ENCODE data around the gene CASQ2. TPM values are rescaled to one million over a fixed set of nuclear protein-coding genes. Genes with fewer than 3 reads are reported as not detected.

The CASQ2 gene
- total and polyA plus RNA-seq, 2 donors = 75.2 to 111 TPM

DNA sequence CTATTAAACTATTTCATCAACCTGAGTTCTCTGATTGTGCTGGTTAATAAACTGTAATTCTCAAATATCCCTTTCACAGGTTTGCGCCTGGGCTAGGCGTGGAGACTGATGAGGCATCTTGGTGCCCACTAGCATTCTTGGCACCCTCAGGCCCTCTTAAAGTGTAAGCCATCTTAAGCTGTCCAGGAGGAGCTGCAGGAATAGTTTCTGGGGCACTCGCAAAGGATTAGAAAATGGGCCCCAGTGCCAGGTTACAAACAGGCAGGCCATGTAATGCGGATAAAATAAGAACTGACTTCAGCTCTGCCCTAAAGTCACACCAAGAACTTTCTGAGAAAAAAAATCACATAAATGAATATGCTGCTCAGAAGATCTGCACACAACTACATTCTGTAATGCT, 1.1 kb downstream of the CASQ2 start:
- no peak overlapping the region for H3K27ac ChIP-seq (ENCODE audit: low read depth)
- H3K36me3 ChIP-seq (ENCODE audit: insufficient read depth) = no peaks in the 10 kb centered on the region
- no peaks in the 10 kb centered on the region for H3K4me1 ChIP-seq (ENCODE audit: insufficient read depth)
- WGBS = 66% methylated on average over 4 of the region's 4 CpGs
- DNase-seq (ENCODE audit: extremely low spot score) = no peak
- H3K4me3 ChIP-seq (ENCODE audit: low read depth, low read length) = no peak overlapping the region

DNA sequence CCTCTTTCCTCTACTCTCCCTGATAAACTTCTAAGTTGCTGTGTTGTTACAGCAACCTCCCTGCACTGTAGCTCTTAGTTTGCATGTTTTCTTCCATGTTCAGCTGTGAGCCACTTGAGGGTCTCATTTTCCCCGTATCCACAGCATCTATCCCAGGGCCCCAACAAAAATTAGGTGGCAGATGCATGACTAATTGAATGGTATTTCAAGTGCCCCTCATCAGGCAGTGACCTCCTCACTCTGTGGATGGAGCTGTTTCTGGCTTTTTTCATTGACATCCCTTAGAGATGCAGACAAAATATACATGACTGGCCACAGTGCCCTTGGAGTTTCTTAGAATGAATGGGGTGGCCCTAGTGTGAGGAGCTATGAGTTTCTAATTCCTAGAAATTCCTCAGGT, 3.4 kb downstream of the CASQ2 start:
- no peak overlapping the region for H3K27ac ChIP-seq (ENCODE audit: low read depth)
- H3K4me1 ChIP-seq (ENCODE audit: insufficient read depth) = no peaks in the 10 kb centered on the region
- 25% methylated on average over 1 of the region's 1 CpG for WGBS
- H3K4me3 ChIP-seq (ENCODE audit: low read depth, low read length) = no peak overlapping the region
- DNase-seq (ENCODE audit: extremely low spot score) = no peak
- no peaks in the 10 kb centered on the region for H3K36me3 ChIP-seq (ENCODE audit: insufficient read depth)

DNA sequence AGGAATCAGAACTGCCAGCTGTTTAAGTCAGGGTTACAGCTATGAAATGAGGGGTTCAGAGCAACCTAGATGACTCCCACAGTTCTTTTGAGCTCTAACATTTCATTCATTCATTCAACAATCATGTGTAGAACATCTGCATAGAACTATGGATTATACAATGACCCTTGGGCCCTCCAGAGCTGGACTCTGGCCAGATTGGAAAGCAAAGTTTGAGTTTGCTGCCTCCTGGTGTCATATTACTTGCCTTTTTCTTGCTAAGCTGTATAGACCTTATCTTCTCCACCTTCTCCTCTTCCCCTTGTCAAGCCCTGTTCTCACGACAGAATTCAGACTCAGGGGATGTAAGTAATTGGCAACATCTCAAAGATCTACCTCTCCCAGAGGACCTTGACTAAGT, 4.0 kb downstream of the CASQ2 start:
- Histone ChIP-seq H3K27ac (ENCODE audit: low read depth) (no peak overlapping the region), H3K4me1 (ENCODE audit: insufficient read depth) (no peaks in the 10 kb centered on the region), H3K4me3 (ENCODE audit: low read depth, low read length) (no peak overlapping the region), H3K36me3 (ENCODE audit: insufficient read depth) (no peaks in the 10 kb centered on the region)
- WGBS = 0% methylated on average over 1 of the region's 1 CpG
- no peak for DNase-seq (ENCODE audit: extremely low spot score)

DNA sequence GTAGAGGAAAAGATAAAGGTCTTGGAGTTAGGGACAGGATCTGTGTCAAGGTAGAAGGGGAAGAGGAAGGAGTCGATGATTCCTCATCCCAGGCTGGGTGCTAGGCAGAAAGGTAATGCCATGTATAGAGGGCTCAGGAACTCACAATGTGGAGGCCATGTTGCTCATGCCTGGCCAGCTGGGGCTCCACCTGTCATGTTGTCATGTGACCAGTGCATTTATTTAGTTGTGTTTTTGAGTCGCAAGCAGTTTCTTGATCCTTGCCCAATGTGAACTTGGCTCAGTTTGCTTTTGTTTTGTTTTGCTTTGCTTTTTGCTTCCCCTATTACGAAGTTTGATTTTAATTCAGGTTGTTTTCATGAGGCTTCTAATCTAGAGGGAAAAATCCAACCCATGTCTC, 5.7 kb downstream of the CASQ2 start:
- WGBS = 89% methylated on average over 3 of the region's 3 CpGs
- Histone ChIP-seq H3K4me3 (ENCODE audit: low read depth, low read length) (no peak overlapping the region), H3K27ac (ENCODE audit: low read depth) (no peak overlapping the region), H3K36me3 (ENCODE audit: insufficient read depth) (no peaks in the 10 kb centered on the region), H3K4me1 (ENCODE audit: insufficient read depth) (no peaks in the 10 kb centered on the region)
- no peak for DNase-seq (ENCODE audit: extremely low spot score)

DNA sequence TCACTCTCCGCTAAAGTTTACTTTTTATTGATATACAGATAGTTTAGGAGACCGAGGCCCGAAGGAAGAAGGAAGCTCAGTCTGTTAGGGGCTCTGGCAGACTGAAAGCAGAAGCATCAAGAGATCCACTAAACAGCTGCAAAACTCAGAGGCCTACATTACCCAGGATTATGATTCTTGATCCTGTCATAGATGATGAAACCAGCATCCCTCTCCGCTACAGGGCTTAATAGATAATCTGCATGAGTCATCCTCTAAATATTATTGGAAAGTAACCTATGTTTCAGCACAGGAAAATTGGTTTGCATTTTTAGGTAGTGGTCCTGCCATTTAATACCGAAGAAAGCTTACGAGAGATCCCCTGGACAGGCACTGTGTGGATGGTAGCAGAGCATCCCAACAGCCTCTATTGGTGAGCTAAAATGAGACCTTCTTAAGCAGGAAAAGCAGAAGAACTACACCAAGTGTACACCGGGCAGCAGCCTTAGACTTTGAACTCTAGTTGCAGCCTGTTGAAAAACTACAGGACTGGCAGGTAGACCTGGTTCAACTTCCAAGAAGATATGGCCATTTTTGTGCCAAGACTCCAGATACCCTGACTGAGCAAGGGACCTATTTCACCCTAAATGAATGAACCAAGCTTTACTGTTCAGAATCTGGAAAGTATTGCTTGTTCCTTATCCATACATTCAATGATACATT, 6.8 kb downstream of the CASQ2 start:
- H3K4me3 ChIP-seq (ENCODE audit: low read depth, low read length) = no peak overlapping the region
- no peak for DNase-seq (ENCODE audit: extremely low spot score)
- no peak overlapping the region for H3K27ac ChIP-seq (ENCODE audit: low read depth)
- H3K4me1 ChIP-seq (ENCODE audit: insufficient read depth) = no peaks in the 10 kb centered on the region
- no peaks in the 10 kb centered on the region for H3K36me3 ChIP-seq (ENCODE audit: insufficient read depth)
- WGBS = 56% methylated on average over 7 of the region's 7 CpGs

DNA sequence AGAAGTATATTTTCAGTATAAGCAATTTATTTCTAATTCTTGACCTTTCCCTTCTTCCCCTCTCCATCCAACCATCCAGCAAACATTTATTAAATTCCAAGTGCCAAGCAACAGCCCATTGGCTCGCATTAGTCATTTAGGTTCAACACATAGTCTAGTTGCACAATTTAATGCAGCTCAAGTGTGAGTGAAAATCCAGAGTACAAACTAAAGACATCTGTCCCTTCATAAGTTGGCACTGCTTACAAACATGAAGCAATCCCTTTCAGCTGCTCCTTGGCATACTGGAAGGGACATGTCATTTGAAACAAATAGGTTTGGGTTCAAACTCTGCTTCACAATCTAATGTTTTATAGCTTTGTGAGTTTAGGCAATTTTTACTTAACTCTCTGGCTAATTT, 10.7 kb downstream of the CASQ2 start:
- WGBS = 42% methylated on average over 1 of the region's 1 CpG
- H3K27ac ChIP-seq (ENCODE audit: low read depth) = no peak overlapping the region
- DNase-seq (ENCODE audit: extremely low spot score) = no peak
- no peaks in the 10 kb centered on the region for H3K36me3 ChIP-seq (ENCODE audit: insufficient read depth)
- H3K4me3 ChIP-seq (ENCODE audit: low read depth, low read length) = no peak overlapping the region
- no peaks in the 10 kb centered on the region for H3K4me1 ChIP-seq (ENCODE audit: insufficient read depth)

DNA sequence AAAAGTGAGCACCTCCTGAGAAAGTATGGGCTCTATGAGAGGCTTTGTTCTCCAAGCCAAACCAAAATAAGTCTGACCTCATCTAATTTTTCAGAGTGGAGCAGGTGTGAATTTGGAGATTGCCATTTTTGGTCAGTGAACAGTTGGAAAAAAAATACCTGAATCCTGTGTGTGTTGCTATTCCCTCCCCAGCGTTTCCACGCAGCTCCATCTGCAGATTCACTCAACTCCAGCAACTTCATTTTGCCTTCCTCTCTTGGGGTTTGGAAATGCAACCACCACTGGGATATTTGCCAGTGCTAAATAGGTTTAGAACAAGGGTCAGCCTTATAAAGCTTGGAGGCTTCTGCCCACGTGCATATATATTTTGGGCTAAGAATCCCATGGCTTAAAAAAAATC, 11.2 kb downstream of the CASQ2 start:
- Histone ChIP-seq H3K36me3 (ENCODE audit: insufficient read depth) (no peaks in the 10 kb centered on the region), H3K27ac (ENCODE audit: low read depth) (no peak overlapping the region), H3K4me3 (ENCODE audit: low read depth, low read length) (no peak overlapping the region), H3K4me1 (ENCODE audit: insufficient read depth) (no peaks in the 10 kb centered on the region)
- DNase-seq (ENCODE audit: extremely low spot score) = no peak
- 47% methylated on average over 3 of the region's 3 CpGs for WGBS

DNA sequence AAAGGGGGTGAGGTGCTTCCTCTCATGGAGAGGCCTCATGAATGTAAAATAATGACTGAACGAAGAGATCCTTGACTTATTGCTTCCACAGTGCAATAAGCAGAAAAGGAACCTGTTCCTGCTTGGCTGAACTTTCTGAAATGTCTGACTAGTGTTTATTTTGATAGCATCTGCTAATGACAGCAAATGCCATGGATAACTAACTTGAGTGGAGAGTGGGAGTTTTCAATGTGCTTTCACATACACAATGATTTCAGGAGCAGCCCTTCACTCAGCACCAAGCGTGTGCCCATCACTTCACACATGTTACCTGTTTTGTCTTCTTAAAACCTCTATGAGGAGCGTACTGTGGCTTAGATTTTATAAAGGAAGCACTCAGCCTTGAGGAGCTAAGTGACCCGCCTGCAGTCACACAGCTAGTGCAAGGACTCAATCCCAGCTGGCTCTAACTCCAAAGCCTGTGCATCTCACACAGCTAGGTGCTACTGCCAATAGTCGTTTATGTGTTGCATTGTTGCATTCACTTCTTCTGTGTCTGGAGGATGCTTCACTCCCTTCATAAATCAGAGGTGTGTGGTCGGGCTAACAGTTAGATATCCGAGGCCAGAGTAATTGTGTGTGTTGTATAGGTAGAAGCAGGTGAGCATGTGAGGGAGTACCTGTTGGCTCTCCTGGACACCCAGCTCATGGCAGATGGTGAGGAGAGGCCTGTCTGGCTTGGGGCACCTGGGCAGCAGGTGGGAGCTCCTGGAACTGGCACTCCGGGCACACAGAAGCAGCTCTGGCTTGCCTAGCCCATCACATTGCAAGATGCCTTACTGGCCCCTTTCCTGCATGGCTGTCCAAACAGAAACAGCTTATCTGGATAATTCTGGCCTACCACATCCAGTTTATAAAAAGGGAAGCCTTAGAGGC, 12.8 kb downstream of the CASQ2 start:
- H3K27ac ChIP-seq (ENCODE audit: low read depth) = no peak overlapping the region
- WGBS = 72% methylated on average over 8 of the region's 8 CpGs

DNA sequence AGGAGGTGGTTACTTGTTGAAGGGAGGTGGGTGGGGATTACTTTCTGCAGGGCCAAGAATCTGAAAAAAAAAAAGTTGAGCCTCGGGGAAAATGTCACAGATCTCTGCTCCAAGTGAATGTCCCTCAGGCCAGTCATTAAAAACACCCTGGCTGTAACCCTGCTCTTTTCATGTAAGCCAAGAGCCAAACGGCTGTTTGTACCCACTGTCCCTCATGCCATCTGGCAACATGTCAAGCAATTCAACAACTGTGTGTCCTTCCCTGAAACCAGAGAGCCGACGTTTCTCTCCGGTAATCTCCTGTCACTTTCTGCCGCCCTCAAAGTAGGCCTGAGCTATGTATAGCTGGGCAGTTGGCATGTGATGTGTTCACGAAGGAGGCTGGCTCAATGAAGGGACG, 14.7 kb downstream of the CASQ2 start:
- Histone ChIP-seq H3K27ac (ENCODE audit: low read depth) (no peak overlapping the region), H3K4me3 (ENCODE audit: low read depth, low read length) (no peak overlapping the region), H3K4me1 (ENCODE audit: insufficient read depth) (no peaks in the 10 kb centered on the region), H3K36me3 (ENCODE audit: insufficient read depth) (no peaks in the 10 kb centered on the region)
- 38% methylated on average over 8 of the region's 8 CpGs for WGBS
- no peak for DNase-seq (ENCODE audit: extremely low spot score)

More for the DNA sequence above, 12.8 kb downstream of the CASQ2 start:
- no peaks in the 10 kb centered on the region for H3K4me1 ChIP-seq (ENCODE audit: insufficient read depth)
- DNase-seq (ENCODE audit: extremely low spot score) = no peak
- no peaks in the 10 kb centered on the region for H3K36me3 ChIP-seq (ENCODE audit: insufficient read depth)
- H3K4me3 ChIP-seq (ENCODE audit: low read depth, low read length) = no peak overlapping the region

DNA sequence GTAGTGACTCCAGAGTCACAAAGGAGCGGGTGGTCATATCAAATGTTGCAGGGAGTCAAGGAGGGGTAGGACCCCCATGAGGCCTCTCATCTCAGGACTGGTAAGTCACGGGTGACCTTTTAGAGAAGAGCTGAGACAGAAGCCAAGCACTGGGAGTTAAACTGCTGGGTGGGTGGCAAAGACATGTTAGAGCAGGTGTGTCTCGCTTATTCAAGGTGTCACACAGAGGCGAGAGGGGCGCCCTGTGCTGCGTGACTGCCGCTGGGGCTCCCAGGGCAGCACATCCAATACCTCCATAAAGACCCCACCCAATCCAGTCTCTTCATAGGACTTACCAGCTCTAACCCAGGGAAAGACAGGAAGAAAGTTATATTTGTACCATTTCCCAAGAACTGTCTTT, 15.2 kb downstream of the CASQ2 start:
- WGBS = 89% methylated on average over 7 of the region's 7 CpGs
- H3K36me3 ChIP-seq (ENCODE audit: insufficient read depth) = no peaks in the 10 kb centered on the region
- no peak for DNase-seq (ENCODE audit: extremely low spot score)
- no peak overlapping the region for H3K27ac ChIP-seq (ENCODE audit: low read depth)
- no peak overlapping the region for H3K4me3 ChIP-seq (ENCODE audit: low read depth, low read length)
- H3K4me1 ChIP-seq (ENCODE audit: insufficient read depth) = no peaks in the 10 kb centered on the region

DNA sequence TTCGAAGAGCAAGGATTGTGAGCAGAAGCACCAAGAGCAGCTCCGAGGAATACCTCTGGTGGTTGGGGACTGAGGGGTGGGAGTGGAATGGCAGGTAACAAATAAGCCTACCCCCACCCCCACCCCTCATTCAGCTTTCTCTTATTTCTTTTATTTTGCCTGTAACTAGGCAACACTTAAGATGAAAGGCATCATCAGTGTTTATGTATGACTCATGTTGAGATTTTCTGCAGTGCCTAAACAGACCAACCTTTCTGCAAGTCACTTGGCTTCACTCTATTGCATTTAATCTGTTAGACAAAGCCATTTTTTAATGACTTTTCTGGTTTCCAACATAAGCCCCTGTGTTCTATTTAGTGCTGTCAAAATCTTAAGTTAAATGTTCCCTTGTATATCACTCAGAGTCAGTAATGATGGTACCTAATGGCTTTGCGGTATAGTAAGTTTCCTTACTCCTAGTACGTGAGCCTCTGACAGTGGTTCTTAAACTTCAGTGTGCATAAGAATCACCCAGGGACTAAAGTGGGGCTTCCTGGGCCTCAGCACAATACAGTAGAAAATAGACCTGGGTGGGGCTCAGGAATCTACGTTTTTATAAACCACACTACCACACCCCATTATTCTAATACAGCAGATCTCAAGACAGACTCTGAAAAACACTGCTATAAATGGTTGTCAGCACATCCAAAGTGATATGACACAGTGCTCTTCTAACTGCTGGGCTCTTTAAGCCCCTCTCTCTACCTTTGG, 19.9 kb downstream of the CASQ2 start:
- H3K4me1 ChIP-seq (ENCODE audit: insufficient read depth) = no peaks in the 10 kb centered on the region
- DNase-seq (ENCODE audit: extremely low spot score) = no peak
- WGBS = 42% methylated on average over 5 of the region's 5 CpGs
- no peak overlapping the region for H3K27ac ChIP-seq (ENCODE audit: low read depth)
- no peak overlapping the region for H3K4me3 ChIP-seq (ENCODE audit: low read depth, low read length)
- H3K36me3 ChIP-seq (ENCODE audit: insufficient read depth) = no peaks in the 10 kb centered on the region

DNA sequence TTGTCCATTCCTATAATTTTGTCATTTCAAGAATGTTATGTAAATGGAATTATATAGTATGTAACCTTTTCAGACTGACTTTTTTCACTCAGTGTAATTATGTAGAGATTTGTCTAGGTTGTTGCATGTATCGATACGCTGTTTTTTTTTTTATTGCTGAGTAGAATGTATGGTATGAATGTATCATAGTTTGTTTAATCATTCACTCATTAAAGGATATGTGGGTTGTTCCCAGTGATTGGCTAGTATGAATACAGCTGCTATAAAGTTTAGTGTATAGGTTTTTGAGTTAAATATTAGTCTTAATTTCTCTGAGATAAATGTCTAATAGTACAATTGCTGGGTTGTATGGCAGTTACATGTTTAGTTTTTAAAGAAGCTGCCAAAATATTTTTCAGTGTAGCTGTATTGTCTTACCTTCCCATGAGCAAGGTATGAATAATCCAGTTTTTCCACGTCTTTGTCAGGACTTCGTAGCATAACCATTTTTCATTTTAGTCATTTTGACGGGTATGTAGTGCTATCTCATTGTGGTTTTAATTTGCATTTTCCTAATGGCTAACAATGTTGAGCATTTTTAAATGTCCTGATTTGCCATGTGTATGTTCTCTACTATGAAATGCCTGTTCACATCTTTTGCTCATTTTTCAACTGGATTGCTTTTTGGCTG, 22.4 kb downstream of the CASQ2 start:
- H3K4me3 ChIP-seq (ENCODE audit: low read depth, low read length) = no peak overlapping the region
- no peak for DNase-seq (ENCODE audit: extremely low spot score)
- no peaks in the 10 kb centered on the region for H3K36me3 ChIP-seq (ENCODE audit: insufficient read depth)
- WGBS = 91% methylated on average over 5 of the region's 5 CpGs
- H3K27ac ChIP-seq (ENCODE audit: low read depth) = no peak overlapping the region
- H3K4me1 ChIP-seq (ENCODE audit: insufficient read depth) = no peaks in the 10 kb centered on the region

DNA sequence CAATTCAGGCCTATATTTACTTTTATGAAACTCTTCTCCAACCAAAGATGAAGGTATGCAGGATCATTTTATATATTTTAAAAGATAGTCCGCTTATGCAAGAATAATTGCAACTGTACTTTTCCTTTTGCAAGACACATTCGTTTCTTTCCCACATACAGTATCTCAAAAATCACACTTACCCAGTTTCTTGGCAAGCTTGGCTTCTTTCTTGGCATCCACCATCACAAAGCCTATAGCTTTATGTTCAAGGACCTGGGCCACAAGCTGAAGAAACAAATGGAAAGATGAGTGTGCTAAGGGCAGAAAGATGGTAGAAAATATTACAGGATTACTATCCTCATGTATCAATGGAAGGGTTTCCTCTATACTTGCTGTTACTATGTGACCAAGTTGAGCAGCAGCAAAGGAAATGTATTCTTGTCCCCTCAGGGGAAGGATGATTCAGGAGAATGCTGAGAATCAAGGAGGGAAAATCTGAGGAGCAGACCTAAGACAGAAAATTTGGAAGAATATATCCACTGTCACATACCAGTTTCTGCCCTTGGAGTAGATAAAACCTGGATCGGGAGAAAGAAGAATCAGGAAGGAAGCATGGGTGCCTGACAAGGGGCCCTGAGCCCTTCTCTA, 23.8 kb downstream of the CASQ2 start:
- Histone ChIP-seq H3K36me3 (ENCODE audit: insufficient read depth) (no peaks in the 10 kb centered on the region), H3K4me1 (ENCODE audit: insufficient read depth) (no peaks in the 10 kb centered on the region), H3K4me3 (ENCODE audit: low read depth, low read length) (no peak overlapping the region), H3K27ac (ENCODE audit: low read depth) (no peak overlapping the region)
- WGBS = 88% methylated on average over 3 of the region's 3 CpGs
- DNase-seq (ENCODE audit: extremely low spot score) = no peak
